GM21825 (cell line): ENCODE results near the gene ACTL10.

ENCODE experiments used
- ATAC-seq: cut with Tn5 transposase; IDR thresholded peaks from one replicate; pipeline ENCODE4 v1.9.1; 2021; ENCODE audit warnings: mild to moderate bottlenecking, moderate library complexity; ENCODE audit not compliant: unreplicated experiment

ACTL10 gene

DNA sequence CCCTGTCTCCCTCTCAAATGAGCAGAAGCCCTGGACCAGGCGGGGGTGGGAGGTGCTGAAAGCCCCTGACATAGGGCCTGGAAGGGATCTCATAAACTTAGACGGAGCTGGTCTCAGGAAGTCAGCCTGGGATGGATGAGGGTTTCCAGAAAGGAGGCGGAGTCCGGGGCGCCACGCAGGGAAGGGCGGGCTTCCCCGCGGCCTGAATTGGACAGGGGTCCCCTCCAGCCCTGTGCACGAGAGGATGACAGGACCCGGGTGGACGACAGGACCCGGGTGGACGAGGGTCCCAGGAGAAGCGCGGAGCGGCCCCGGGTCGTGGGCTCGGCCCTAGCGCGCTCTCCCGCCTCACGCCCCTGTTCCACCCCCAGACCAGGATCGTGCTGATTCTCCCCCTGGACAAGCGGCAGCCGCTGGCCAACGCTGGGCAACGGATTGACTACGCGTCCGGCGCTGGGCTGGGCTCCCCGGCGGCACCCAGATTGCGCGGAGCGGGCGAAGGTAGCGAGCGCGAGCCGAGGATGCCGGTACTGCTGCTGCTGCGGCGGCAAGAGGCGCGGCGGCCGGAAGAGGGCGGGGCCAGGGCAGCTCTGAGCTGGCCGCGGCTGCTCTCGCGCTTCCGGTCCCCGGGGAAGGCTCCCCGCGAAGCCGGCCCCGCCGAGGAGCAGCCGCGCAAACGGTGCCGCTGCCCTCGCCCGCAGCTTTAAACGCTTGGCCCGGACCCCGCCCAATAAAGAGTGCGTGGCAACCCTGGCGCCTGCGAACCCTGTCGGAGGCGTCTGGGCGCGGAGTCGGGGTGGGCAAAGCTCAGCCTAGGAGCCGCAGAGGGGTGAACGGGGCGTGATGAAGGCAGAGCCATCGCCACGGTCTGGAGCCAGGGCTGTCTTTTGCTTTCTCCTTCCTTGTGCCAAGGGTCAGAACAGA, 3.3 kb upstream of the ACTL10 start:
- ATAC-seq = peak; percentile 34

DNA sequence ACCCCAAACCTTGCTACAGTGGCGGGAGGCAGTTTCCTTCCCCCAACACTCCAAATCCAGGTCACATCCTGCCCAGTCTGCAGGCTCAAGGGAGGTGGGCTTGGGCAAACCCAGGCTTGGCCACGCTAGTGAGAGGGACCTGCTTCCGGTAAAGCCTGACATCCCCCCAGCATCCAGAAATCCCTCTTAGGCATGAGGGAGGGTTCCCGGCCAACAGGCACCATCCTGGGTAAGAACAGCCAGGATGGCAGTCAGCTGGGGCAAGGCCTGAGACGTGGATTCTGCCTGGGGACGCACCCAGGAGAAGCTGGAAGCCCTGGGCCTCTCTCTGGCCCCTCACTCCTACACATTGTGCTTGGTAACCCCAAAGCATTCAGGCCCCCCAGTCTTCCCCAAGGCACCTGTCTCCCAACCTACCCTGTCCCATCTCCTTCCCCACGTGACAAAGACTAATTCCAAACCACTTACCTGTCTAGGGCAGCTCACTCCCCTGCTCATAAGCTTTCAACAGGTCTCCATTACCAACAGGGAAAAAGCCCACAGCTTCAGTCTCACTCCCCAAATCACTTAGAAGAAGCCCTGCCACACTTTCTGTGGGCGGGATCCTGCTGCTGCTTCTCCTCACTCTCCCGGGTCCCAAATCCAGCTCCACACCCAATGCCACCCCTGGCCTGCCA, 2.5 kb upstream of the ACTL10 start:
- no peak for ATAC-seq

DNA sequence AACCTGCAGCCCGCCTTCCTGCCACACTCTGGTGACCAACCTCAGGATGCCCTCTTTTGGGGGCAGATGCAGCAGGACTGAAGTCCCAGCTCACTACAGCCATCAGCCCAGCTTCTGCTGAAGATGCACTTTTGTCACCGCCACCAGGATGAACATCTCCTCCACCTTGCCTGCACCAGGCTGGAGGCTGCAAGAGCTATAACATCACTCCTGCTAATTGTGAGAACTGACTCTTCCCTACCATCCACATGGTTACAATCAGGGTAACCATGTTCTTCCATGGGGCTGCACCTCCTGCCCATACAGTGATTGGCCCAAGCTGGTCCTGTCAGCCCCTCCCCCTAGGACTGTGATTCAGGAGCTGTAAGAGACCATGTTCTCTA, 2.0 kb upstream of the ACTL10 start:
- no peak for ATAC-seq

DNA sequence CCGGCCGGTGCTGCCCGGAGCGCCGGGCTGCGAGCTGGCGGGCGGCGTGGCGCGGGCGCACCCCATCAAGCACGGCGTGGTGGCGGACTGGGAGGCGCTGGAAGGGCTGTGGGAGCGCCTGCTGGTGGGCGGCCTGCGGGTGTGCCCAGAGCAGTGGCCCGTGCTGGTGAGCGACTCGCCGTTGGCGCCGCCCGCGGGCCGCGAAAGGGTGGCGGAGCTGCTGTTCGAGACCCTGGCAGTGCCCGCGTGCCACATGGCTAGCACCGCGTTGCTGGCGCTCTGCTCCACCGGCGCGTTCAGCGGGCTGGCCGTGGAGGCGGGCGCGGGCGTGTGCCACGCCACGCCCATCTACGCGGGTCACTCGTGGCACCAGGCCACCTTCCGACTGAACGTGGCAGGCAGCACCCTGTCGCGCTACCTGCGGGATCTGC, 517 bp downstream of the ACTL10 start:
- ATAC-seq = peak; percentile 10

DNA sequence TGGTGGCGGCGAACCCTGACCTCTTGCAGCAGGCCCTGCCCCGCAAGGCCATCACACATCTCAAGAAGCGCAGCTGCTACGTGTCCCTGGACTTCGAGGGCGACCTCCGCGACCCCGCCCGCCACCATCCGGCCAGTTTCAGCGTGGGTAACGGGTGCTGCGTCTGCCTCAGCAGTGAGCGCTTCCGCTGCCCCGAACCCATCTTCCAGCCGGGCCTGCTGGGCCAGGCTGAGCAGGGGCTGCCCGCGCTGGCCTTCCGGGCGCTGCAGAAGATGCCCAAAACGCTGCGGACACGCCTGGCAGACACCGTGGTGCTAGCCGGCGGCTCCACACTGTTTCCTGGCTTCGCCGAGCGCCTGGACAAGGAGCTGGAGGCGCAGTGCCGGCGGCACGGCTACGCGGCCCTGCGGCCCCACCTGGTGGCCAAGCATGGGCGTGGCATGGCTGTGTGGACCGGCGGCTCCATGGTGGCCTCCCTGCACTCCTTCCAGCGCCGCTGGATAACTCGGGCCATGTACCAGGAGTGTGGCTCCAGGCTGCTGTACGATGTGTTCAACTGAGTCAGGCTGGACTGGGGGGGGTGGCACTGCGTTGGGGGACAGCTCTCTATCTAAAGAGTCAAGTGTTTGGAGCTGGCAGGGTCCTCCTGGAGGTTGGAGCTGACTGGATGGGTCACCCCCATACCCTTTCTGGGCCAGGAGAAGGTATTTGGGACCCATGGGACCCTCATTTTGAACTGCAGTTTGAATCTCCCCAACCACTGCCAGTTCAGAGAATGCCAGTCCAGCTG, 1.1 kb downstream of the ACTL10 start:
- ATAC-seq = peak; percentile 39

DNA sequence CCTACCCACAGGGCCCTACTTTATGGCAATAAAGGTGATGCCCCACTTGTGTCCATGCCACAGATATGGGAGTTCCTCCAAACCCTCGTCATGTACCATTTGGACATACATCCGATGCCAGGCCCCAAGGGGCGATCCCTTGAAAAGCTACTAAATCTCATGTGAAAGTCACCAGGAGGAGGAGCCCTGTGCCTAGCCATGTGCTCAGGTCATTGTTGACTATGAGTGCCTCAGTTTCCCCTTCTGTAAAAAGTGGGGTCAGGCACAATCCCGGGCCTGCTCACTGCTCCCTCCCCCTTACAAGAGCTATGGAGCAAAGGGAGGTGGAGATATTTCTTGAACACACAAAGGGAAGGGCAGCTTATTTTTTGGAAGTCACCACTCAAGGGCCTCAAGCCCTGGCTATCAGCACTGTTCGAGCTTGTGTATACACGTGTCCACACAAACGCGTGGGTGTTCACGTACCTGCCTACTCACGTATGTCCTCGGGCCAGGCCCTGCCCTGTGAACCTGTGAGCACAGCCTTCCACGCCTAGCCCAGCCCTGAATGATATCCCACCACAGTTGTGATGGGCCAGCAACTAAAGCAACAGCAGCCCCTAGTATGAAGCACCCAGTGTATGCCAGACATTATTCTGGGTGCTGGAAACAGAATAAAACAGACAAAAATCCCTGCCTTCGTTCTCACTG, 1.9 kb downstream of the ACTL10 start:
- ATAC-seq = no peak

DNA sequence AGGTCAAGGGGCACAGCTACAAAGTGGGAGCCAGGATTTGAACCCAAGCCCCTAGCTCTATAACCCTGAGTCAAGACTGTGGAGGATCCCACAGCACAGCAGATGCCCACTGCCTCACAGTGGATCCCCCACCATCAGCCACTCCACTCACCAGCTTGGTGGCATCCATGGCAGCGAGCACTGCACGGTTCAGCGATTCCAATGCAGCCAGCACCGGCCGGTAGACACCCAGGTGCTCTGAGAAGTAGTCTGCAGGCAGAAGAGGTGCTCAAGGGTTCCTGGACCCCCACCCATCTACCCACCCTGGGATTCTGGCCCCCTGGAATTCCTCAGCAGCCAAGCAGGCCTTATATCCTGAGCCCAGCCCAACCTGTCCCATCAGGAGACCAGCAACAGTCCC, 2.5 kb downstream of the ACTL10 start:
- no peak for ATAC-seq

DNA sequence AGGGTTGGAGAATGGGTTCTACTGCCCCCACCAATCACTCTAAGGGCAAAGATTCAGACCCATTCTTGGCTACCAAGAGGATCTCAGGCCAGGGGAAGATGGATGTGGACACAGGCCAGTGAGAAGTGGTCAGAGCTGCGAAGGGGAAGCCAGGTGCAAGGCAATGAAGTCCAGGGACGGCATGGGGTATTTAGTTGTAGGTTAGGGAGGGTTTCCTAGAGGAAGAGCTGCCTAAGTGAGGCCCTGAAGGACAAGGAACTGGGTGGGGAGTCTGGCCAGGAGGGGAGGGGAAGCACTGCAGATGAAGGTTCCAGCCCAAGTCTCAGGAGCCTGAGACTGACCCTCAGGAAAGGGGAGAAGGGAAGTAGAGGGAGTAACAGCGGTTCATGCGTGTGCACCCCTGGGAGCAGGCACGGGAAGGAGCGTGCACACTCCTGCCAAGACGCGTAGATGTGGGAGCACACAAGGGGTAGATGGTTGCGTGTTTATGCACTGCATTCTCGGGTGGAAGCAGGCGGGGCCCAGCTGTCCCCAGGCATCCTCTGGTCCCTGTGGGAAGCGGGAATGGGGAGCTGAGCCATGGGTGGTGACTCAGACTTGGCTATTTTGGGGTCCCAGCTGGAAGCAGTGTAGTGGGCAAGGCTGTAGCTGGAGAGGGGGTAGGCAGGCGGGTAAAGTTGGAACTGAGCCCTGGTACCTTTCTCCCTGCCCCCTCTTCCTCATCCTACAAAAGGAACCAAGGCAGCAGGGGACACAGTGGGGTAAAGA, 3.3 kb downstream of the ACTL10 start:
- no peak for ATAC-seq

DNA sequence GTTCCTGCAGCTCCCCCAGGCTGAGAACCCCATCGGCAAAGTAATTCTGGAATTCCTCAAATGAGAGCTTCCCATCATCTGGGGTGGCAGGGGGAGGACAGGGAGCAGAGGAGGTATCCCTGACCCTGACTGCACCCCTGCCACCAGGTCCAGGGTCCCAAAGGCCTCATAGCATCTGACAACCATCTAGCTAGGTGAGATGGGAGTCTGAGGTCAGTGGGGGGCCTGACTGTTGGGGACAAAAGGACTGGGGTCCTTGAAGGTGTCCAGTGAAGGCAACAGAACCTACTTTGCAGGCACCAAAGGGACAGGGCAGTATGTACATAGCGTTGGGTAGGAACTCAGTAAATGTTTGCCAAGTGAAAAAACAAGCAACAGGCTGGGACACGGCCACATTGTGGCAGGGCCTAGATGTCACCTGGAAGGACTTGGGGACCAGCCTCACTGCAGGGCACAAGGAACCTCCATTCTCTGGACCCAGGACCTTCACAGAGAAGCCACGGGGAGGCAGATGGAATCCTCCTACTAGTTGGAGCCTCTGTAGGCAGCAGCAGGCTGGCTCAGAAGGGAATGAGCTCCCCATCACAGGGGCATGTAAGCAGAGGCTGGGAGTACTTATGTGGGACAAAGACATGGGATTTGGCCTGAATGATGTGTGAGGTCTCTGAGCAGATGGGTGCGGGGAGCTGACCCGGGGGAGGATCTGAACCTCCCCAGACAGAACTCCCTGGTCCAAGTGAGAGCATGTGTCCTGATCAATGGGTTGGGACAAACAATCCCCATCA, 4.2 kb downstream of the ACTL10 start:
- ATAC-seq = no peak

DNA sequence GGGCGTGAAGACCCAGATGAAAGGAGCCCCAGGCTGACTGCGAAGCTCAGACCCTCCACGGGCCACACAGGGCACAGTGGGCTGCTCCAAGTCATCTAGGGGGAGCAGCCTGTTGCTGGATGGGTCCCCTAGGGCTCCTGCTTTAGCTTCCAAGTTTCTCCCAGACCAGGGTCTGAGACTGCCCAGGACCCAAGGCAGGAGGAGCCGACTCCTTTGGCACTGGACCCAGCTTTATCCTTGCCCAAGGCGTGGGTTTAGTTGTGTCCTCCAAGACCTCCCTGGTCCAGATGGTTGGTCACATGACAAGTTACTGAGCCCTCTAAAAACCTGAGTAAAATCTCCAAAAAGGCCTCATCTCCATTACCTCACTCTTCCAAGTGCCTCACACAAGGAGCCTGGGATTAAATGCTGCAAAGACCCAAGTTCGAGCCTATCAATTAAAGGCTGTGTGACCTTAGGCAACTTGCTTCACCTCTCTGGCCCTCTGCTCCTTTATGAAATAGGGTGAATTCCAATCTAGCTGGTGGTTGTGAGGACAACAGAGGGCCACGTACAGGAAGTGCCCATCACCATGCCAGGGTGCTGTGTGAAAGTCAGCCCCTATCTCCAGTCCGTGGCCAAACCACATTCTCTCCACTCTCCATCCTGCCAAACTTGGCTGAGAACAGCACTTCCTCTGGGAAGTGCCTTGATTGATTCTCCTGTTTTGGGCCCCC, 5.0 kb downstream of the ACTL10 start:
- ATAC-seq = no peak

DNA sequence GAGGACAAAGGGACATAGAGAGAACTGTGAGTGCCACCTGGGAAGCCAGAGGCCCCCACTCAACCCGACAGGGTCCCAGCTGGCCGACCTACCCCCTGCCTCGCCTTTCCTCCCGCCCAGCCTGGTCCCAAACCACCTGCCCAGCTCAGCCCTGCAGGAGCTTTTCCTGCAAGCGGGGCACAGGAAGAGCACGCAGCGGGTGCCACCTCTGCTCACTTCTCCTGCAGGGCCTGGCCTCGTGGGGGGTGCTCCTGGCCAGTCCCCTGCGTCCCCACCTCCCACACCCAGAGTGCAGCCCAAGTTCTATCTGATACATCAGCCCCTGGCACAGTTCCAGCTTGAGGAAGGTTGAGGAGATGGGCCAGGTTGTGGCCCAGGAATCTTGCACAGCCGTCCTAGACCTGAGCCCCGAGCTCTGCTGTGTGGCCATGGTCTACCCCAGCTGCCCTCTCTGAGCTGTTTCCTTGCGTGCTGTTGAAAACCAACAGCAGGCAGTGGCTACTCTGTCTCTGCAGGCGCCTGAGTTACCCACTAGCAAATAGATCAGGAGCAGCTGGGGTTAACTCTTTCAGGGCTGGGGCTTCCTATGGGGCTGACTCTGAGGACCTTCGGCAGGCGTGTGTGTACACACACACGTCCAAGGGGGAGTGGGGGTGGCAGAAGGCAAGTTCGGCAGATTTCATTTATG, 5.8 kb downstream of the ACTL10 start:
- no peak for ATAC-seq

DNA sequence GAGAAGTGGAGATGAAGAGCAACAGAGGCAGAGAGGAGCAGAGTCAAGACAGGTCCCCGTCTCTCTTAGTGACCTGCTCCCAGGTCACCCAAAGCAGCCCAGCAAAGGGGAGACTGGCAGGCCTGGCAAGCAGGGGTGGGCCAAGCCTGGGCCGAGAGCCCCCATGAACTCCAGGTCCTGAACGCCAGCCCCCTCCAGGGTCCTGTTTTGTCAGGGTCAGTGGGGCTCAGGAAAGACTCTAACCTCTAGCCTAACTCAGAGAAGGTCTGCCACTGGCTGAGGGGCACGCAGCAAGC, 6.3 kb downstream of the ACTL10 start:
- no peak for ATAC-seq

DNA sequence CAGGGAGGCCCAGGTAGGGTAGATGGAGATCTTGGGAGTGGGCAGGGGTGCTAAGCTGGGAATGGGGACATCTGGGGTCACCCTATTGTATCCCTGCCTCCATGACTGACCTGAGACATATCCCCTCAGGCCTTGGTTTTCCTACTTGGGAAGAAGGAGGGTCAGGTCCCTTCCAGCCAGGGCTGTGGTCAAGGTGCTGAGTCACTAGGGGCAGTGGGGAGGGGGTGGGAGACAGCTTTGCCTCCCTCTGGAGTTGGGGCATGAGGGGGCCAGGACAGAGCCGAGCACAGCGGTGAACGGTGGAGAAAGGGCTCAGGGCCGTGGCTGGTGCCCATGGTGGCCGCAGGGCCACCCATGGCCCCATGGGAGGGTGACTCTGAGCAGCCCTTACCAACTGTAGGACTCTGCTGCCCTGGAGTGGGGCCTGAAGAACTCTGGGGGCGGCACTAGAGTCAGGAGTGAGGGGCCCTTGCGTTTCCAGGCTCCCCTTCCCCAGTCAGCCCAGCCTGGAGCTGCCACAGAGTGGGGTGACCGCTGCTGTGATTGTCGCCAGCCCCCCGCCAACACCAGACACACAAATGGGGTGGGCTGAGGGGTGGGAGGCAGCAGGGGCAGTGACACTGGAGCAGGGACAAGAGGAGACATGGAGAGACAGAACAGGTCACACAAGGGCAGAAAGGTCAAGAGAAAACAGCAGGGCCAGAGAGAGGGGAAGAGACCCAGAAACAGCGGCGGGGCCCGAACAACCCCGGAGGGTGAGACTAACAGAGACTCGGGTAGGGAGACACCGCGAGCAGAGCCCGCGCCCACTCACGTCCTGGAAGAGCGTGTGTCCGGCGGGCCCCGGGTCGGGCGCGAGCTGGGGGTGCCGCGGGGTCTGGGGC, 6.9 kb downstream of the ACTL10 start:
- ATAC-seq = no peak

DNA sequence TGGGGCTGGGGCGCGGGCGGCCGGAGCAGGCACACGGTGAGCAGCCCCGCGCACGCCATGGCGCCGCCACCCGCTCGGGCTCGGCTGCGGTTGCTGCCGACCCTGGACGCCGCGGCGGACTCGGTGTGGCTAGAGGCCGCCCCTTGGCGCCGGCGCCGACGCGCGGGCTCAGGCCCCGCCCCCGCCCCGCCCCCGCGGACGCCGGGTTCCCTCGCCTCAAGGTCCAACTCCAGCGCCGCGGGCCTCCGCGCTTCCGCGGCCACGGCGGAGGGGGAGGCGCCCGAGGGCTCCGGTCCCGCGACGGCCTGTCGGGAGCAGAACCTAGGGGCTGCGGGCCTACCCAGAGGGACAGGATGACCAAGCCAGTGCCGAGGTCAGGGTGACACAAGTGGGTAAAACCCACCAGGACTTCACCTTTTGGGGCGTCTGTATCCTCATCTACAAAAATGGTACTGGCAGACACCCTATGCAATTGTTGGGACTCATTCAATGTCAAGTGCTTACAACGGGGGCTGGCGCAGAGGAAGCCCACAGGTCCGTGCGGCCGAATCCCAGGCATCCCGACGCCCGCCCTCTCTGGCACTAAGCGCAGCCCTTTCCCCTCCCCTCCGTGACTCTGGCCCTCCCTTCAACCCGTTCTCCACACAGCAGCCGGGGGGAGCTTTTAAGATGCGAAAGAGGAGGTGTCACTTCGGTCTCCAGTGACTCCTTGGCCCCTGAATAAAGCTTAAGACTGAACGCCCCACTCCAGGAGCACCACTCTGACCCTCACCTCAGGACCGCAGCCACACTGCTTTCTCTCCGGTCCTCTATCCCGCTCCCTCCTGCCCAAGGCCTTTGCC, 7.8 kb downstream of the ACTL10 start, which contains the start of gene NECAB3:
Gene NECAB3, minus strand, starts transcription at position 135 of the 842 bp plus-strand sequence. Its CDS starts 76 bp downstream, at position 59.
- ATAC-seq = peak; percentile 54

DNA sequence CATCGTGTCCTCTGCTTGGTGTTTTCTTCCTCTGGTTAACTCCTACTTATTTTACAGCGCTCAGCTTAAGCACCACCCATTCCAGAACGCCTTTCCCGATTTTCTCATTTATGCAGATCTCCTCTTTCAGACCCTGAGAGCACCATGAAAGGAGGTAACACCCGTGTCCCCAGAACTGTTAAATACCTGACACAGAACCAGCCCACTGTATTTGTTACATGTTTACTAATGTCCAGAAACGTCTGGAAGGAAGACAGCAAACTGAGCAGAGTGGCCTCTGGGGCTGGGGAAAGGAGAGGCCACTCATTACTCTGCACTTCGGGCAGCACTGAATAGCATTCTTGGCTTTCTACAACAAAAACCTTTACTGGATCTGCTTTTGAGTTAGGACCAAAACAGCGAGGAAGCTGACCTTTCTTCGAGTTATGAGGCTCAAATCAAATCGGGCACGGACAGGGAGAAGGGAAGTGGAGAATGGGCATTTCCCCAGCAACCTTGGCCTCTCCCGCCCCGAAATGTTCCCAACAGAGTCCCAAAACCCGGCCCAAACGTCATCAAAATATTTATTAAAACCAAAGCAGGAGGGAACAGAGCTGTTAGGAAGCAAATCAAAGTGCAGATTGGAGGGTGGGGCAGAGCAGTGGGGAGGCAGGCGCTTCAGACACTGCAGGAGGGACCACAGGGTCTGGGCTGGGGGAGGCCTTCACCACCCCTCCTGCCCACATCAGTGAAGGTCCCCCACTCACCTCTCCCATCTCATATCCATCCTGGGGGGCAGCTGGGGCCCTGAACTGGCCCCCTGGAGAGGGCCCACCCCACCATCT, 8.6 kb downstream of the ACTL10 start:
- ATAC-seq = no peak
